ENCODE measurements around the gene KRTAP5-3. TPM values are rescaled to one million over a fixed set of nuclear protein-coding genes. Genes with fewer than 3 reads are reported as not detected.

The KRTAP5-3 gene
- total and polyA plus RNA-seq, 2 donors (not counting 1 experiment from before 2014, with no cell fraction given) = not detected

- H3K9me3 Mint-ChIP-seq (ENCODE audit: insufficient read depth) = no peaks in the 10 kb centered on the region
- Histone ChIP-seq H3K4me1 (ENCODE audit: control insufficient read depth in 2 of 2, insufficient read depth in 2 of 2, low read length in 2 of 2) (no peaks in the 10 kb centered on the region), H3K79me2 (ENCODE audit: control insufficient read depth, insufficient read depth, low read length) (no peaks in the 10 kb centered on the region), H3K9me3 (ENCODE audit: control extremely low read depth in 1 of 3, control insufficient read depth in 2 of 3, insufficient read depth in 1 of 3, low read length in 2 of 3) (no peaks in the 10 kb centered on the region), H3K27ac (ENCODE audit: low read length in 2 of 2) (no peak overlapping the region), H3K4me3 (ENCODE audit: control extremely low read depth in 1 of 5, extremely low read depth in 1 of 5, insufficient read depth in 1 of 5, low read depth in 2 of 5, low read length in 4 of 5) (no peak overlapping the region), H2AFZ (ENCODE audit: insufficient read depth, low read depth, low read length, poor library complexity, severe bottlenecking) (no peak overlapping the region), H4K20me1 (ENCODE audit: control insufficient read depth, insufficient read depth, low read length, poor library complexity, severe bottlenecking) (no peaks in the 10 kb centered on the region), H3K9ac (ENCODE audit: low read length) (no peak overlapping the region), H3K27me3 (replicated peaks in 1 of 4; ENCODE audit: control extremely low read depth in 1 of 4, control insufficient read depth in 3 of 4, insufficient read depth in 4 of 4, low read length in 3 of 4) (peaks cover 0 to 21% (median 2%) of the 10 kb centered on the region in 4 experiments), H3K36me3 (replicated peaks in 1 of 2; ENCODE audit: control extremely low read depth in 1 of 2, control insufficient read depth in 1 of 2, extremely low read depth in 1 of 2, insufficient read depth in 2 of 2, low read length in 1 of 2) (no peaks in the 10 kb centered on the region), H3K4me2 (replicated peaks; ENCODE audit: low read depth, low read length, poor library complexity, severe bottlenecking) (no peak overlapping the region)
- TF ChIP-seq EZH2 (IDR thresholded peaks at IDR 0.05; ENCODE audit: borderline replicate concordance, insufficient read depth, low read depth, low read length, poor library complexity, severe bottlenecking) = no peak
- no peak for TF ChIP-seq CTCF (IDR thresholded peaks at IDR 0.05)
- H3K4me1 Mint-ChIP-seq = no peaks in the 10 kb centered on the region
- ChIA-PET CTCF (interaction anchor here (1.1 to 2.6 kb wide), 8 partner anchors 8 to 510 kb away, joined by 3 to 18 read pairs (median 4); no protein-coding TSS in a partner anchor), POLR2A (no interaction called here)
- ATAC-seq (ENCODE audit: low read depth) = no peak
- intact Hi-C loops (cut with micrococcal nuclease) = no loop called here
- H3K4me3 Mint-ChIP-seq = no peak overlapping the region
- no peak overlapping the region for H3K27ac Mint-ChIP-seq
- peaks cover 22% of the 10 kb centered on the region for H3K27me3 Mint-ChIP-seq
- DNase-seq = no peak
- WGBS (ENCODE audit: insufficient coverage) = 88% methylated on average over 6 of the region's 15 CpGs
Measured at GRCh38 chr11:1641096-1641495, 32.8 kb upstream of the KRTAP5-3 start.

- ChIA-PET POLR2A (no interaction called here), CTCF (interaction anchor here (0.8 to 2.6 kb wide), 12 partner anchors 9 to 511 kb away, joined by 3 to 18 read pairs (median 4); partner anchors contain the start of gene KRTAP5-2)
- Histone ChIP-seq H3K4me3 (ENCODE audit: control extremely low read depth in 1 of 5, extremely low read depth in 1 of 5, insufficient read depth in 1 of 5, low read depth in 2 of 5, low read length in 4 of 5) (no peak overlapping the region), H2AFZ (ENCODE audit: insufficient read depth, low read depth, low read length, poor library complexity, severe bottlenecking) (no peak overlapping the region), H3K4me1 (ENCODE audit: control insufficient read depth in 2 of 2, insufficient read depth in 2 of 2, low read length in 2 of 2) (no peaks in the 10 kb centered on the region), H3K27me3 (replicated peaks in 1 of 4; ENCODE audit: control extremely low read depth in 1 of 4, control insufficient read depth in 3 of 4, insufficient read depth in 4 of 4, low read length in 3 of 4) (peaks cover 0 to 21% (median 2%) of the 10 kb centered on the region in 4 experiments), H3K79me2 (ENCODE audit: control insufficient read depth, insufficient read depth, low read length) (no peaks in the 10 kb centered on the region), H4K20me1 (ENCODE audit: control insufficient read depth, insufficient read depth, low read length, poor library complexity, severe bottlenecking) (no peaks in the 10 kb centered on the region), H3K9ac (ENCODE audit: low read length) (no peak overlapping the region), H3K9me3 (ENCODE audit: control extremely low read depth in 1 of 3, control insufficient read depth in 2 of 3, insufficient read depth in 1 of 3, low read length in 2 of 3) (no peaks in the 10 kb centered on the region), H3K36me3 (replicated peaks in 1 of 2; ENCODE audit: control extremely low read depth in 1 of 2, control insufficient read depth in 1 of 2, extremely low read depth in 1 of 2, insufficient read depth in 2 of 2, low read length in 1 of 2) (no peaks in the 10 kb centered on the region), H3K27ac (ENCODE audit: low read length in 2 of 2) (no peak overlapping the region), H3K4me2 (replicated peaks; ENCODE audit: low read depth, low read length, poor library complexity, severe bottlenecking) (no peak overlapping the region)
- no peak for ATAC-seq (ENCODE audit: low read depth)
- Mint-ChIP-seq H3K9me3 (ENCODE audit: insufficient read depth) (no peaks in the 10 kb centered on the region), H3K27ac (no peak overlapping the region), H3K4me1 (no peaks in the 10 kb centered on the region), H3K4me3 (no peak overlapping the region), H3K27me3 (peaks cover 26% of the 10 kb centered on the region)
- DNase-seq = peak; percentile 47
- TF ChIP-seq EZH2 (IDR thresholded peaks at IDR 0.05; ENCODE audit: borderline replicate concordance, insufficient read depth, low read depth, low read length, poor library complexity, severe bottlenecking) (no peak), CTCF (IDR thresholded peaks at IDR 0.05) (peak; percentile 81)
- intact Hi-C loops (cut with micrococcal nuclease) = no loop called here
- 41% methylated on average over 24 of the region's 32 CpGs for WGBS (ENCODE audit: insufficient coverage)
Measured at GRCh38 chr11:1640076-1640946, 32.0 kb upstream of the KRTAP5-3 start.
